ENCODE data around the gene GMDS. TPM values are rescaled to one million over a fixed set of nuclear protein-coding genes. Genes with fewer than 3 reads are reported as not detected.

Gene GMDS
- total RNA-seq, 2 experiments from 2014 or later, result 36.6 to 42.8 TPM

- ATAC-seq, result no peak
- H3K4me1 Mint-ChIP-seq (ENCODE audit: low read depth), result no peaks in the 10 kb centered on the region
- no peak for DNase-seq
- H3K9me3 Mint-ChIP-seq, result no peaks in the 10 kb centered on the region
- intact Hi-C loops (cut with micrococcal nuclease), result loop anchor here (5.0 to 10.0 kb wide), 3 partner anchors 603 to 1160 kb away; partner anchors contain the start of gene MYLK4
- ChIA-PET POLR2A (interaction anchor here (1.5 kb wide), 1 partner anchor 12 kb away, joined by 4 read pairs; no protein-coding TSS in a partner anchor), CTCF (interaction anchor here (0.8 to 5.0 kb wide), 10 partner anchors 12 to 1156 kb away, joined by 3 to 53 read pairs (median 20); partner anchors contain the start of gene MYLK4)
- no peak overlapping the region for H3K4me3 Mint-ChIP-seq
- no peak for TF ChIP-seq CTCF (IDR thresholded peaks at IDR 0.05)
- no peaks in the 10 kb centered on the region for H3K36me3 Mint-ChIP-seq (ENCODE audit: low read depth)
- peaks cover 34% of the 10 kb centered on the region for H3K27me3 Mint-ChIP-seq
- H3K27ac Mint-ChIP-seq, result no peak overlapping the region
These were observed 650.8 kb downstream of the GMDS start for GRCh38 chr6:1594445-1595200.

- ATAC-seq (no peak), DNase-seq (no peak)
- intact Hi-C loops (cut with micrococcal nuclease), result loop anchor here (10.0 kb wide), 1 partner anchor 1161 kb away; the partner anchor contains the start of gene MYLK4
- Mint-ChIP-seq H3K27ac (no peak overlapping the region), H3K4me1 (ENCODE audit: low read depth) (no peaks in the 10 kb centered on the region), H3K4me3 (no peak overlapping the region), H3K9me3 (no peaks in the 10 kb centered on the region), H3K36me3 (ENCODE audit: low read depth) (no peaks in the 10 kb centered on the region), H3K27me3 (peaks cover 36% of the 10 kb centered on the region)
- POLR2A ChIA-PET, result no interaction called here
- no peak for TF ChIP-seq CTCF (IDR thresholded peaks at IDR 0.05)
- CTCF ChIA-PET, result interaction anchor here (1.2 to 1.7 kb wide), 3 partner anchors 855 to 1167 kb away, joined by 3 to 5 read pairs (median 3); partner anchors contain the start of gene MYLK4
These were observed 651.5 kb downstream of the GMDS start for GRCh38 chr6:1593958-1594314.

DNA sequence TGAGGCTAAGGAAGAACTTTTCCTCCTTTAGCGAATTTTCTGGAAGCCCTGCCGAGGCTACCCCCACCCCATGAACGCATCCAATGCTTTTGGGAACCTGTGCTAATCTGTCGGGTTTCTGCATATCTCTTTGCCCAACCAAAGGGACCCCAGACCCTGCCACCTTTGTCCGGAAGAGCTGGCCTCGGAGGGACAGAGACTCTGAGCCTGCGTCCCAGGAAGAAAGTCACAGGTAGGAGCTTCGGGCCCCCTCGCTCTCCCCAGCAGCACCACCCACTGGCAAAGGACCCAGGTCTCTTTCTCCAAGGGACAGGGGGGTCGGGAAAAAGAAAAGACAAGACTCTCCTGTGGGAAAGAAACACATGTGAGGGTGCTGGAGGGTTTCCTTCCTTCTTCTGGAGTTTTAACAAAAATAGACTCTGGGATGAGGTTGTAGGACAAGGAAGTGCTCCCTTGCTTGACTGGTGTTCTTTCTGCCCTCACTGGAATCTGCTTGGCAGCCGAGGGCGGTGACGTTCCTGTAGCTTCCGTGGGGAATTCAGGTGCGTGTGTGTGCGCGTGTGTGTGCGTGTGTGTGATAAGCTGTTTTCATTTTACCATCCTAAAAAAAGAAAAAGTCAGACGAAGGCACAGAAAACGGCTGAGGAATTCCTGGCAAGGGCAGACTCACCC is 652.0 kb downstream of the GMDS start:
- CTCF ChIA-PET, result interaction anchor here (1.2 to 1.7 kb wide), 4 partner anchors 34 to 1168 kb away, joined by 3 to 5 read pairs (median 3); partner anchors contain the start of gene MYLK4
- Mint-ChIP-seq H3K4me3 (no peak overlapping the region), H3K4me1 (ENCODE audit: low read depth) (no peaks in the 10 kb centered on the region), H3K27me3 (peaks cover 36% of the 10 kb centered on the region), H3K9me3 (no peaks in the 10 kb centered on the region), H3K27ac (no peak overlapping the region), H3K36me3 (ENCODE audit: low read depth) (no peaks in the 10 kb centered on the region)
- intact Hi-C loops (cut with micrococcal nuclease), result loop anchor here (10.0 kb wide), 1 partner anchor 1161 kb away; the partner anchor contains the start of gene MYLK4
- POLR2A ChIA-PET, result no interaction called here
- ATAC-seq, result no peak
- TF ChIP-seq CTCF (IDR thresholded peaks at IDR 0.05), result no peak
- DNase-seq, result no peak

- no peak overlapping the region for H3K27ac Mint-ChIP-seq
- no peaks in the 10 kb centered on the region for H3K4me1 Mint-ChIP-seq (ENCODE audit: low read depth)
- H3K9me3 Mint-ChIP-seq, result no peaks in the 10 kb centered on the region
- no peak overlapping the region for H3K4me3 Mint-ChIP-seq
- ChIA-PET CTCF (interaction anchor here (1.2 to 1.7 kb wide), 4 partner anchors 35 to 1168 kb away, joined by 3 to 5 read pairs (median 3); partner anchors contain the start of gene MYLK4), POLR2A (interaction anchor here (0.8 kb wide), 1 partner anchor 919 kb away, joined by 3 read pairs; no protein-coding TSS in a partner anchor)
- no peaks in the 10 kb centered on the region for H3K36me3 Mint-ChIP-seq (ENCODE audit: low read depth)
- DNase-seq (no peak), ATAC-seq (no peak)
- TF ChIP-seq CTCF (IDR thresholded peaks at IDR 0.05), result no peak
- peaks cover 31% of the 10 kb centered on the region for H3K27me3 Mint-ChIP-seq
- intact Hi-C loops (cut with micrococcal nuclease), result loop anchor here (10.0 kb wide), 1 partner anchor 1162 kb away; the partner anchor contains the start of gene MYLK4
These were observed 652.6 kb downstream of the GMDS start for GRCh38 chr6:1592852-1593251.
